ENCODE results near the gene CENPK.

DNA sequence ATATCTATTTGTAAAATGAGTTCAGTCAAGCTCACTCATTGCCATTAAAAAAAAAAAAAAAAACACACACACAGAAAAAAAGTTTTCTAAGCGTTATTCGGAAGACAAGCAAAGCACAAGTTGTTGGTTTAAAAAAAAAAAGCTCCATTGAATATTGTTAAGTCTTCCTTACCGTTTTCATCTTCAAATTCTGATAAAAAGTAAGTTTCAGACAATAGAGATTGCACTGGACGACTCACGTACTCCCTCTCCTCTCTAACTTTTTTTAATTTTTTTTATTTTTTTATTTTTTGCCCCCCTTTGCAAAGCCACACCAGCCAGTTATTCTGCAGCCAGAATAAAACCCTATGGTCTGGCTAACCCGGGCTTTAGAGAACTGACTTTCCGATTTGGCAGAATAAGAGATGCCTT lies 81.8 kb downstream of the CENPK start:
- TF ChIP-seq, protein P1, sequence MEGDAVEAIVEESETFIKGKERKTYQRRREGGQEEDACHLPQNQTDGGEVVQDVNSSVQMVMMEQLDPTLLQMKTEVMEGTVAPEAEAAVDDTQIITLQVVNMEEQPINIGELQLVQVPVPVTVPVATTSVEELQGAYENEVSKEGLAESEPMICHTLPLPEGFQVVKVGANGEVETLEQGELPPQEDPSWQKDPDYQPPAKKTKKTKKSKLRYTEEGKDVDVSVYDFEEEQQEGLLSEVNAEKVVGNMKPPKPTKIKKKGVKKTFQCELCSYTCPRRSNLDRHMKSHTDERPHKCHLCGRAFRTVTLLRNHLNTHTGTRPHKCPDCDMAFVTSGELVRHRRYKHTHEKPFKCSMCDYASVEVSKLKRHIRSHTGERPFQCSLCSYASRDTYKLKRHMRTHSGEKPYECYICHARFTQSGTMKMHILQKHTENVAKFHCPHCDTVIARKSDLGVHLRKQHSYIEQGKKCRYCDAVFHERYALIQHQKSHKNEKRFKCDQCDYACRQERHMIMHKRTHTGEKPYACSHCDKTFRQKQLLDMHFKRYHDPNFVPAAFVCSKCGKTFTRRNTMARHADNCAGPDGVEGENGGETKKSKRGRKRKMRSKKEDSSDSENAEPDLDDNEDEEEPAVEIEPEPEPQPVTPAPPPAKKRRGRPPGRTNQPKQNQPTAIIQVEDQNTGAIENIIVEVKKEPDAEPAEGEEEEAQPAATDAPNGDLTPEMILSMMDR (conservative IDR thresholded peaks at IDR 0.05) = no peak
- TF ChIP-seq ZFX (IDR thresholded peaks at IDR 0.05) = no peak

All from C4-2B (cell line).